ENCODE results near the gene PXT1.

Gene PXT1

DNA sequence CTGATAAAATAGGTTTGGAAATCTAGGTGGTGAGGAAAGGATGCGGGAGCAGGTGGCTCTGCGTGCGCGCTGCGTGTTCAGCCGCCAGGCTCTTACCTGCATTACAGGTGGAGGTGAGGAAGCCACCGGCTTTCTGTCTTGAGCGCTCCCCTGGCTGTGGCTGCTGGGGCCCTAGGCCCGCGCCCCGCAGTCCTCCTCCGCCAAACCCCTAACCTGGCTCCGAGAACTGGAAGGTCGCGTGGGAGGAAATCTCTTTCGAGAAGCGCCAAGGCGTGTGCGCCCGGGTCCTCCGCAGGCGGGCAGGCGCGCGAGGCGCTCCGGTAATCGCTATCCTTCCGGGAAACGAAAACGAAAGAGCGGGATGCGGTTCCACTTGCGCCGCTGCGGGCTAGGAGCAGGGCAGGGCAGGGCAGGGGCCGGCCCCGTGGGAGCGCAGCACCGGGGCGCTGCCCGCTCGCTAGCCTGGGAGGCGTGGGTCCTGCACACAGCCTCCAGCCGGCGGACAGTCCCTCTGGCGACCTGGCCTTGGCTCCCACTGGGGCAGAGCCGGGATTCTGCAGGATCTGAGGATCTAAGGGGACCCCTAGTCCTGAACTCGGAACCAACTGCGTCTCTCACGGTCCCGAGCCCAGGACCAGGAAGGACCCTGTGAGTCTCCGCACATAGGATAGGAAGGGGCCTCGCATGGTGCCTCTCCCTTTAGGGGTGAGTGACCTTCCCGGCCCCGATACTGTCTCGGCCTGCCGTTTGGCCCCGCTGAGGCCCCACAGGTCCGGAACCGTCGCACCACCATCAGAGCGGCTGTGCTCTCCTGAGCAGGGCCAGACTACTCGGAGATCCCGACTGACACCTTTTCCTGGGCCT, 55.0 kb downstream of the PXT1 start, which contains the start of gene ETV7:
TSS of gene ETV7 (minus strand) at position 230 of the 864 bp plus-strand sequence. CDS start at position 102, 128 bp downstream.
- FAIRE-seq, result no peak

GRCh38 chr6:36386495-36387439, 55.9 kb downstream of the PXT1 start:
- FAIRE-seq, result no peak

DNA sequence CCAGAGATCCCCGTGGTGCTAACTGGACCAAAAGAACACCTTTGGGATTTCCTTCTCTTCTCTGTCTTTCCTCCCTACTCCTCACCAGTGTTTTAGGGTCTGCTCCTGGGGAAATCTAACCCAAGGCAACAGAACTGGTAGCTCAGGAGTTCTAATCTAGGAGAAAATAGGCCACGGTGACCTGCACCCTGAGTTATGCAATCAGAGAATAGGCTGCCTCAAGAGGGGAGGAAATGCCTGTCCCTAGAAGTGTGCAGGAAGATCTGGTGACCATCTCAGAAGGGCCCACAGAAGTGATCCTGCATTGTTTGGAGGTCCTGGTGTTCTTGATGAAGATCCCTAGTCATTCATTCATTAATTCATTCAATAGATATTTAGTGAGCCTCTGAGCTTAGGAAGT, 58.6 kb downstream of the PXT1 start:
- FAIRE-seq, result no peak

GRCh38 chr6:36383606-36384005, 59.0 kb downstream of the PXT1 start:
- FAIRE-seq, result no peak

GRCh38 chr6:36382976-36383375, 59.7 kb downstream of the PXT1 start:
- FAIRE-seq, result no peak

GRCh38 chr6:36381502-36382389, 60.9 kb downstream of the PXT1 start:
- FAIRE-seq, result no peak

DNA sequence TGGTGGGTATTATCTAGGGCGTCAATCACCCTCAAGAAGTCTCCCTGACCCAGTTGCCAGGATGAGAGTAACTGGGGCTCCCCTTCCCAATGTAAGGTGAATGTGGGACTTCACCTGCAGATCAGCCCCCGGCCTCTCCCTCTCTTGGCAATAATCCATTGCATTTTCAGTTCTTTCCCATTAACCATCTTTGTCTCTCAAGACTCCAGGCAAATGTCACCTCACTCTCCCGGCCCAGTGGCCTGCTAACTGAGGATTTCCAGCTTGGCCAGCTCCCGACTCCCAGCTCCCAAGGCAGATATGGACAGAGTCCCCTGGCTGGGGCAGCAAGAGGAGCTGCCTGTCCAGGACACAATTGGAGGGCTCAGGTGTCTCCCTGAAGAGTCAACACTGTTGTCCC, 62.5 kb downstream of the PXT1 start:
- FAIRE-seq, result no peak

- no peak for FAIRE-seq
Measured at GRCh38 chr6:36378936-36379335, 63.7 kb downstream of the PXT1 start.

DNA sequence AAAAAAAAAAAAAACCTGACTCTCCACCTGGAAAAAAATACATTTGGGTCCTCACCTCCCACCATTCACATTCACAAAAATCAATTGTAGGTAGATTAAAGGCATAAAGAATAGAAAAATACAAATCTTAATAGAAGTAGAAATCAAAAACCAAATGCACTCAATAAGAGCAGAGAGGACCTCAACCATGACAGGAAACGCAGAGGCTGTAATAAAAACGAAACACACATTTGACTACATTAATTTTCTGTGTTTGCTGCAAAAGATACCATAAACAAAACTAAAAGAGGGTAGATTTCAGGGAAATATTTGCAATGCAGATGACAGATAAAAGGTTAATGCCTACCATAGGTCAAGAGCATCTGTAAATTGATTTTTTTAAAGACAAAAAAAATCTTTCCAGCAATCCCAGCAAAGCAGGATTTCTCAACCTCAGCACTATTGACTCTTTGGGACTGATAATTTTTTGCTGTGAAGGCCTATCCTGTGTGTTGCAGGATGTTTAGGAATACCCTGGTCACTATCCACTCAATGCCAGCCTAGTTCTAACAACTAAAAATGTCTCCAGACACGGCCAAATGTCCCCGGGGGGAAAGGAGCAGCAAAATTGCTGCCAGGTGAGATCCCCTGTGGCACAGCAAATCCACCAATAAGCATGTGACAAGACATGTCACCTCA, 64.3 kb downstream of the PXT1 start:
- FAIRE-seq, result no peak

DNA sequence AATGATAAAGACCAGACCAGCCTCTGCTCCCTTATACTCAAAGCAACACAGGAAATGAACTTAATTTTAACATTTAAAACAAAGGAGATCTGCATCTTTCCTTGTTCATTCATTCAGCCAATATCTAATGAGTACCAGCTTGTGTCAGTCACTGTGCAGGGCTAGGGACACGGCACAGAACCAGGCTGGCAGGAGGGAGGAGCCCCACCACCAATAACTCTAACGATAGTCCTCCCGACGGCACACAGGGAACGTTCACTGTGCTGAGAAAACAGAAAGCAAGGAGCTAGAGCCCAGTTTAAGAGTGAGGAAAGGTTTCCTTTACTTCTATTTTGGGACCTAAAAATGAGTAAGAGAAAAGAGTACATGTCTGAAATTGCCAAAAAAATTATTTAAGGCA, 65.1 kb downstream of the PXT1 start:
- FAIRE-seq, result no peak

GRCh38 chr6:36376742-36377141, 65.9 kb downstream of the PXT1 start:
- no peak for FAIRE-seq

- no peak for FAIRE-seq
Measured at GRCh38 chr6:36376183-36376582, 66.5 kb downstream of the PXT1 start.

DNA sequence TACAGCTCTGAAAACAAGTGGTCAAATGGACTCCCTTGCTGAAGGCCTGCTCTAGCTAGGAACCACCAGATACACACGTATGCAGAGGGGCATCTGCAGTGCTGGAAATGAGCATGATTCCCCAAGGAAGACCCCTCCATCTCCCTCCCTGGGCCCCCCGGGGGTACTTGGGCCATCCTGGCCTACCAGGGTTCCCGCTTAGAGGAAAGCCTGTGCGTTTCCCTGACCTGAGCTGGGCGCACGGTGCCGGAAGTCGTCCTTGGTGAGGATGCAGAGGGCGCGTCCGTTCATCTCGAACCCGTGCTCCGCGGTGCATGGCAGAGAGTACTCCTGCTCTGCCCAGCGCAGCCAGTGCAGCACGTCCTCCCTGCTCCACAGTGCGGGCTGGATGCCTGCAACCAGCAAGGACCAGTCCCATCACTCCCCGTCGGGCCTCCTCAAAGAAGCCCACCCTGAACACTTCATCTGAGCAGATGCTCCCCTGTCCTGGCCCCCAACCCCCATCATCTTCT, 67.0 kb downstream of the PXT1 start:
- FAIRE-seq, result no peak

- no peak for FAIRE-seq
Measured at GRCh38 chr6:36374972-36375371, 67.7 kb downstream of the PXT1 start.

DNA sequence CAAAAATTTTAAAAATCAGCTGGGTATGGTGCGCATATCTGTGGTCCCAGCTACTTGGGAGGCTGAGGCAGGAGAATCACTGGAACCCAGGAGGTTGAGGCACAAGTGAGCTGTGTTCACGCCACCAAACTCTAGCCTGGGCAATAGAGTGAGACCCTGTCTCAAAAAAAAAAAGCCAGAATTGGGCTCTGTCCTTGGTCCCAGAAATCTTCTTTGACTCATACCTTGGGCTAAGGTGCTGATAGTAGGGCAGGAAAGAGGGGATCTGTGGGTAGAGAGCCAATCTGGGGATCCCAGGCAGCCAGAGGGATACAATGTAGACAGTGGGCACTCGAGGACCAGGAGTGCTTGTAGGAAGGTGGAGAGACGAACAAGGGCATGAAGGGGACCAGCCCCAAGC, 68.5 kb downstream of the PXT1 start:
- FAIRE-seq, result no peak

DNA sequence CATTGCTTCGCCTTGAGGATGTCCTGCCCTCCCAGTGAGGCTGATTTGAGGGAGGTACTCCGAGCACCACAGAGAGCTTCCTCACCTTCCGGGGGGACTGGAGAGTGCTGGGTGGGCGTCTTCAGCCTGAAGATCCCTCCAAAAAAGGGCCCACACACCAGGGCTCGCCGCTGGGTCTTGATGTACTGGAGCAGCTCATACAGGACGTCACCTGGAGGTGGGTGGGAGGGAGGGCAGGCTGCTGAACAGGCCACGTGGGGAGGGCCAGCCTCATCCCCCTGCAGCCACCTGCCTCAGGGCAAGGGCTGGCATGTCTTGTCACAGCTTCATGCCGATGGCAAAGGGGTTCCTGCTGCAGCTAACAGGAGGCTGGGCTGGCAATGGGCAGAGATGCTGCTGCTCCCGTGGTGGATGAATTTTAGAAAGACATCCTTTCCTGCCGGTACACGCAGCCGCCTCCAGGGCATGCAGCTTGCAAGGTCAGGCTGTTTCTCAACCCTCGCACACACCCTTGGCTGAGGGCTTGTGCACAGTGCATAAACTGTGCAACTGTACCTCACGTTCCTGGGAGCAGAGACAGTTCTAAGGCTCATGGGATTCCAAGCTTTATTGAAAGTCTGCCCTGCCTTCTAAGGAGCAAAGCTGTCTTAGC, 69.2 kb downstream of the PXT1 start:
- no peak for FAIRE-seq

DNA sequence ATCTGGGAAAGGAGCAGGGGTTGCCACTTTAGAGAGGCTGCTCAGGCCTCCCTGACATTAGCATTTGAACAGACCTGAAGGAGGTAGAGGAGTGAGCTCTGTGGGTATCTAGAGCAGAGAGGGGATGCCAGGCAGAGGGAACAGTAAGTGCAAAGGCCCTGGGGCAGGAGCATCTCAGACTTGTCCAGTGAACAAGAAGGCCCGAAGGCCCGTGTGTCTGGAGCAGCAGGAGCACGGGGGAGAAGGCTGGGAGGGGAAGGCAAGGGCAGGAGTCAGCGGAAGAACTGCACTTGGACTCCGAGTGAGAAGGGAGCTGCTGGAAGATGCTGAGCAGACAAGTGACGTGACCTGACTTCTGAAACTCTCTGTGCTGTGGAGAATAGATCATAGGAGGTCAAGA, 70.6 kb downstream of the PXT1 start:
- FAIRE-seq, result no peak

DNA sequence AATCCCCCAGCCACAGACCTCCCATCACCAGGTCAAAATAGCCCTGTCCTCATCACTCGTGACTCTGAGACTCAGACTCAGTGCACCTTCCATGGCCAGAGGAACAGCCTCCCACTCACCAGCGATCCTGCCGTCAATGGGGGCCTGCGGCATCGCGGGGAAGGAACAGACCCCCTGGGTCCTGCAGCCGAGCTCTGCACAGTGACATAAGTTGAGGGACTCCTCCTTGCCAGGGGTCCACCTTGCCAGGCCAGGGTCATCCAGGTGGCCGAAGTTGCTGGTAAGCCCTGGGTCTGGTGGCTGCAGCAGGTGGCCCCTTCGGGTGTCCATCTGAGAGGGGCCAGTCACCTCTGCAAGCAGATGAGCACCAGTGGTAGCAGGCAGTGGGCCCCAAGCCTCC, 71.4 kb downstream of the PXT1 start:
- FAIRE-seq, result no peak

DNA sequence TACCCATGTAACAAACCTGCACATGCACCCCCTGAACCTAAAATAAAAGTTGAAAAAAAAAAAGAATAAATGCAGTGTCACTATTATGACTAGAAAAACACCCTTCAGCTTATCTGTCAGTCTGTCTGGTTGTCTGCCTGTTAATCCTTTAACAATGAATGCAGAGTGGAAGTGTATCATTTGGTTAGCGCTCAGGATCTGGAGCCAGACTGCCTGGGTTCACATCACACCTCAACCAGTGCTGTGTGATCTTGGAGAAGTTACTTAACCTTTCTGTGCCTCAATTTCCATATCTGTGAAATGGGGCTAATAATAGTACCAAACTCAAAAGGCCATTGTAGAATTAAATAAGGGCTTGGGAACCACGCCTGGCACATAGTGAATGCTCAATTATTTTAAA, 72.0 kb downstream of the PXT1 start:
- FAIRE-seq, result no peak

DNA sequence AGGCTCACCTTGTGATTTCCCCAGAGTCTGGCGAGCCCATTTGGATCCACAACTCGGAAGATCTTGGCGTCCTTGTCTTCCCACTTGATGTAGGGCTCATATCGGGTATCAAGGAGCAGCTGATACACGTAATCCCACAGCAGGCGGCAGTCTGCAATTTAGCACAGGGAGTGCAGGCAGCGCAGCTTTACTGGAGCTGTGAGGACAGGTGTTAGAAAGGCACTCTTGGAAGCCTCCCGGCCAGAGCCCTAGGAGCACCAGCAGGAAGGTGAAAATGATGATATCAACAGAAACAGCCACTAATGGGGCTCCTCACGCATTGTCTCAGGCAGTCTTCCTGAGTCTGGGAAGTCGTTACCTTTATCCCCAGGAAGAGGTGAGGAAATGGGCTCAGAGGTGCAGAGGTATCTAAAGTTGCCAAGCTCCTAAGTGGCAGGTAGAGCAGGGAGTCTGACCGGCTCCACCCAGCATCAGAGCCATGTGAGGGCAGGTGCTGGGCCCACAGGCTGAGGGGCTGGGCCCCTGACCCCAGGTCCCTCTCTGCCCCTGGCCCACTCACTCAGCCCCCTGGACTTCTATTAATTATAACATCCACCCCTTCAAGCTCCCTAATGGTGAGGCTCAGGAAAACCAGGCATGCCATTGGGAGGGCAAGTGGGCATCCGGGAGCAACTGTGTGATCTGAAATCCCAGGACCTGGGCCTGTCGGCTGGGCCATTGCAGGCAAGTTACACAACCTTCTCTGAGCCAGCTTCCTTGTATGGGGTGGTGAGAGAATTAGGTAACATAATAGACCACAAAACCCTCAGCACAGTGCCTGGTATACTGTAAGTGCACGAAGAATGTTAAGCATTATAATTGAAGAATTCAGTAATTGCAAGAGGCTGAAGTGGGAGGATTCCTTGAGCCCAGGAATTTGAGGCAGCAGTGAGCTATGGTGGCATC, 73.5 kb downstream of the PXT1 start:
- no peak for FAIRE-seq

Data from A204.1 (cell line).